Measurements from ENCODE around the gene SEMA3B.

DNA sequence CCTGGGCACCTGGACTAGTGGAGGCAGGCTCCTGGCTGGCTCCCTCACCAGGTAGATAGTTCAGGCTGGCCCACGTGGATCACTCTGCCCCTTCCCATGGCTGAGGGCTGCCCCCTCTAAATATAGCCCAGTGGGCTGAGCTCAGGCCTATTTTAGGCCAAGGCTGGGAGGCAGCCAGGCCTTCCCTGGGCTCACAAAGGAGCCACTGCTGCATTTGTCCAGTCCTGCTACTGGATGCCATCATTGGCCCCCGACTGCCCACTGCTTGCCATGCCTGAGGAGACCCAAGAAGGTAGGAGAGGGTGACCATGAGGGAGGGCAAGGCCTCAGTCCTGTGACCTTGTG lies 9.9 kb downstream of the SEMA3B start, which contains the start of gene LSMEM2:
- TF ChIP-seq TAF1 (IDR thresholded peaks at IDR 0.05; ENCODE audit: low read depth, low read length) (no peak), POLR2A (IDR thresholded peaks at IDR 0.05; ENCODE audit: low read depth, low read length) (no peak)
